Ishikawa (cell line): ENCODE results near the gene ISLR.

ENCODE experiments used
- CEBPB ChIP-seq: IDR thresholded peaks from 2 replicates; pipeline ENCODE4 v1.6.1; 2012
- CREB1 ChIP-seq: IDR thresholded peaks from 2 replicates; pipeline ENCODE4 v1.6.1; 2012; ENCODE audit warnings: low read depth
- EGR1 ChIP-seq: IDR thresholded peaks from 2 replicates; pipeline ENCODE4 v1.6.1; 2012
- EP300 ChIP-seq: IDR thresholded peaks from 2 replicates; pipeline ENCODE4 v1.6.1; 2012; ENCODE audit warnings: borderline replicate concordance
- FOXM1 ChIP-seq: IDR thresholded peaks from 2 replicates; pipeline ENCODE4 v1.6.1; 2012; ENCODE audit warnings: low read depth, borderline replicate concordance
- MAX ChIP-seq: IDR thresholded peaks from 2 replicates; pipeline ENCODE4 v1.6.1; 2012
- NFIC ChIP-seq: IDR thresholded peaks from 2 replicates; pipeline ENCODE4 v1.6.1; 2012
- RAD21 ChIP-seq: IDR thresholded peaks from 2 replicates; pipeline ENCODE4 v1.6.1; 2012; ENCODE audit warnings: low read depth
- TCF12 ChIP-seq: IDR thresholded peaks from 2 replicates; pipeline ENCODE4 v1.6.1; 2012; ENCODE audit warnings: low read depth
- TEAD4 ChIP-seq: IDR thresholded peaks from 2 replicates; pipeline ENCODE4 v1.6.1; 2012
- USF1 ChIP-seq: IDR thresholded peaks from 2 replicates; pipeline ENCODE4 v1.6.1; 2012
- YY1 ChIP-seq: IDR thresholded peaks from 2 replicates; pipeline ENCODE4 v1.6.1; 2012; ENCODE audit warnings: low read depth
- ZBTB7A ChIP-seq: IDR thresholded peaks from 2 replicates; pipeline ENCODE4 v1.6.1; 2012; ENCODE audit warnings: low read depth
- TF ChIP-seq, protein P1 (sequence below): IDR thresholded peaks from 2 replicates; pipeline ENCODE4 v1.6.1; 2012; ENCODE audit warnings: low read depth, mild to moderate bottlenecking

The ISLR gene

DNA sequence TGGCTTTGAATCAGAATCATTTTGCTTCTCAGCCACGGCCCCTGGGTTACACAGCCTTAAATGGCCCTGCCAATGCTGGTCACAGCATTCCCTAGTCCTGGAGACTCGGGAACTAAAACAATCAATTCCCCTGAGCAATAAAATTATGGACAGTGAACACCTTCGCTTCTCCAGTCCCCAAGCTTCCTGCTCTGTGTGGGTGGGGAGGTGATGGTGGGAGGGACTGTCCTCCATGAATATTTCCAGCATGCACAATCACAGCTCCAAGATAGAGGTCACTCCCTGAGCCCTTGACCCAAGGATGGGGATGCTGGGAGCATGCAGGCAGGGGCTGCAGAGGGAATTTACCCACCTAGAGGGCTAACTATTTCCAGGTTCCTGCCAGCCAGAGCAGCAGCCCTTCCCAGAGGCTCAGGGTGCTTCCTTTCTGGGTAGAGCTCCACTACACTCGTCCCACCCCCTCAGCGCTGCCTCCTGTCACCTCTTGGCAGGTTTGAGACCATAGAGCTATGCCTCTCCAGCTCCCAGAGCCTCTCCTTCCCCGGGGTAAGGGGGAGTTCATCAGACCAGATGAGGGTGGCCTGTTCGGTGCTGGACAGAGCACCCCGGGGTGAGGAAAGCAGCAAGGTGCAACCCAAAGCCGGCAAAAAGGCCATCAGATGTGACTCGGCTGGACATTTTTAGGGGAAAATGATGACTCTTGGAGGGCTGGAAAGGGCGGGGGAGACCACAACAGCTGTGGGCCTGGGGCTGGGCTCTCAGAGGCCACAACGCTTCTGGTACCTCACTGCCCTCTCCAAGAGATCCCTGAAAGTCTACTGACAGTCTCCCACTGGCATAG, 48.1 kb downstream of the ISLR start:
- no peak for TF ChIP-seq CREB1
- TF ChIP-seq, protein P1, sequence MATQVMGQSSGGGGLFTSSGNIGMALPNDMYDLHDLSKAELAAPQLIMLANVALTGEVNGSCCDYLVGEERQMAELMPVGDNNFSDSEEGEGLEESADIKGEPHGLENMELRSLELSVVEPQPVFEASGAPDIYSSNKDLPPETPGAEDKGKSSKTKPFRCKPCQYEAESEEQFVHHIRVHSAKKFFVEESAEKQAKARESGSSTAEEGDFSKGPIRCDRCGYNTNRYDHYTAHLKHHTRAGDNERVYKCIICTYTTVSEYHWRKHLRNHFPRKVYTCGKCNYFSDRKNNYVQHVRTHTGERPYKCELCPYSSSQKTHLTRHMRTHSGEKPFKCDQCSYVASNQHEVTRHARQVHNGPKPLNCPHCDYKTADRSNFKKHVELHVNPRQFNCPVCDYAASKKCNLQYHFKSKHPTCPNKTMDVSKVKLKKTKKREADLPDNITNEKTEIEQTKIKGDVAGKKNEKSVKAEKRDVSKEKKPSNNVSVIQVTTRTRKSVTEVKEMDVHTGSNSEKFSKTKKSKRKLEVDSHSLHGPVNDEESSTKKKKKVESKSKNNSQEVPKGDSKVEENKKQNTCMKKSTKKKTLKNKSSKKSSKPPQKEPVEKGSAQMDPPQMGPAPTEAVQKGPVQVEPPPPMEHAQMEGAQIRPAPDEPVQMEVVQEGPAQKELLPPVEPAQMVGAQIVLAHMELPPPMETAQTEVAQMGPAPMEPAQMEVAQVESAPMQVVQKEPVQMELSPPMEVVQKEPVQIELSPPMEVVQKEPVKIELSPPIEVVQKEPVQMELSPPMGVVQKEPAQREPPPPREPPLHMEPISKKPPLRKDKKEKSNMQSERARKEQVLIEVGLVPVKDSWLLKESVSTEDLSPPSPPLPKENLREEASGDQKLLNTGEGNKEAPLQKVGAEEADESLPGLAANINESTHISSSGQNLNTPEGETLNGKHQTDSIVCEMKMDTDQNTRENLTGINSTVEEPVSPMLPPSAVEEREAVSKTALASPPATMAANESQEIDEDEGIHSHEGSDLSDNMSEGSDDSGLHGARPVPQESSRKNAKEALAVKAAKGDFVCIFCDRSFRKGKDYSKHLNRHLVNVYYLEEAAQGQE, result peak; percentile 48; the same call in 1 of the 2 replicates

DNA sequence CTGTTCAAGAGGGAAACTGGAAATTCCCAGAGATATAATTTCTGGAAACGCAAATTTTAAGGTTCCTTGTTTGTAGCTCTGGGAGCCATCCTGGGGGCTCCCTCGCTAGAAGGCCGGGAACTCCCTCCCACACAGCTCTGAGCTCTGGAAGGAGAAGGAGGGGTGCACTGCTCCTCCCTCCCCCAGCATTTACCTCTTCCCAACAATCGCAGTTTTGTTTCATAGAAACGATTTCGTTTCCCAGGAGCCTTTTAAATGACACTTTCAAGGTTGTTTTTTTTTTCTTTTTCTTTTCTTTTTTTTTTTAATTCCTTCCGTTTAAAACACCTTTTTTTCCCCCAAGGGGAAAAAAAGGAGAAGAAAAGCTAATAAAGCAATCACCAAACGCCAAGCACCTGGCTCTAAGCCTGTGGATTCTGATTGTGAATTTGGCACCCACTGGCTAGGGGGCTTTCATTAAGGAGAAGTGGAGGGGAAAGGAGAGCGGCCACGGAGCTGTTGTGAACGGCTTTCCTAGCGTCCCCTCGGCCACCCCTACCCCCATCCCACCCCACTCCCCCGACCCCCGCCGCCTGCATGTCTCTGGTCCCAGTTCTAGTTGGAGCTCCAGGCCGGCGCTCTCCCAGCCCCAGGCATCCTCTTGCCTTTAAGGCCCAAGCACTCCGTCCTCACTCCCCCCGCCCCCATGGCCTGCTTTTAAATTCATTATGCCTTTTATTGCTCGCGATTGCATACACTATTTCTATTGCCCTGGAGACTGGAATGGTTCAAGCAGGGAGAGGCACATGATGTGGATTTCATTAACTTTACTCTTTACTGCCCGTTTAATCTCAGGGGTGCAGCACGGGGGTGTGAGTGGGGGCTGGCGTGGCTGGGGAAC, 49.0 kb downstream of the ISLR start:
- no peak for TF ChIP-seq USF1

- TF ChIP-seq TEAD4, result no peak
- TF ChIP-seq ZBTB7A, result no peak
- TF ChIP-seq NFIC, result no peak
- no peak for TF ChIP-seq EGR1
- no peak for TF ChIP-seq CREB1
- TF ChIP-seq CEBPB, result no peak
- no peak for TF ChIP-seq RAD21
- TF ChIP-seq EP300, result no peak
- TF ChIP-seq, protein P1, result no peak
- no peak for TF ChIP-seq YY1
- no peak for TF ChIP-seq USF1
- no peak for TF ChIP-seq TCF12
- TF ChIP-seq FOXM1, result no peak
- no peak for TF ChIP-seq MAX
Observed at GRCh38 chr15:74225928-74226327, 52.4 kb downstream of the ISLR start.
